ENCODE data around the gene KCNQ1. TPM values are rescaled to one million over a fixed set of nuclear protein-coding genes. Genes with fewer than 3 reads are reported as not detected.

KCNQ1 gene
- polyA plus RNA-seq, 4 donors = 18.4 to 54.4 (median 21.3) TPM

- DNase-seq (no peak), FAIRE-seq (no peak)
- Histone ChIP-seq H3K27ac (ENCODE audit: low read depth in 1 of 3, low read length in 2 of 3) (no peak overlapping the region), H3K9me3 (ENCODE audit: control insufficient read depth in 2 of 2, insufficient read depth in 1 of 2, low read depth in 1 of 2, low read length in 1 of 2) (peaks cover 0 to 8% of the 10 kb centered on the region in 2 donors), H3K4me1 (ENCODE audit: control insufficient read depth in 3 of 3, insufficient read depth in 2 of 3, low read depth in 1 of 3, low read length in 2 of 3) (peaks cover 0 to 10% (median 0%) of the 10 kb centered on the region in 3 donors), H3K36me3 (ENCODE audit: control insufficient read depth in 3 of 3, insufficient read depth in 2 of 3, low read depth in 1 of 3, low read length in 3 of 3) (peaks cover 0 to 10% (median 0%) of the 10 kb centered on the region in 3 donors), H3K27me3 (ENCODE audit: control insufficient read depth in 3 of 3, insufficient read depth in 3 of 3, low read length in 3 of 3) (no peaks in the 10 kb centered on the region), H3K4me3 (ENCODE audit: low read depth in 1 of 3, low read length in 3 of 3) (no peak overlapping the region)
- WGBS, 3 donors = 82 to 97% (median 93%) methylated on average over 12 of the region's 12 CpGs
These were observed 308.1 kb downstream of the KCNQ1 start for GRCh38 chr11:2752923-2753322.

- DNase-seq = no peak
- 77 to 85% (median 85%) methylated on average over 2 of the region's 2 CpGs for WGBS, 3 donors
- Histone ChIP-seq H3K4me3 (ENCODE audit: low read depth in 1 of 3, low read length in 3 of 3) (no peak overlapping the region), H3K4me1 (ENCODE audit: control insufficient read depth in 3 of 3, insufficient read depth in 2 of 3, low read depth in 1 of 3, low read length in 2 of 3) (no peaks in the 10 kb centered on the region), H3K9me3 (ENCODE audit: control insufficient read depth in 2 of 2, insufficient read depth in 1 of 2, low read depth in 1 of 2, low read length in 1 of 2) (peaks cover 0 to 11% of the 10 kb centered on the region in 2 donors), H3K27ac (ENCODE audit: low read depth in 1 of 3, low read length in 2 of 3) (no peak overlapping the region), H3K27me3 (ENCODE audit: control insufficient read depth in 3 of 3, insufficient read depth in 3 of 3, low read length in 3 of 3) (no peaks in the 10 kb centered on the region), H3K36me3 (ENCODE audit: control insufficient read depth in 3 of 3, insufficient read depth in 2 of 3, low read depth in 1 of 3, low read length in 3 of 3) (peaks cover 0 to 2% (median 0%) of the 10 kb centered on the region in 3 donors)
- no peak for FAIRE-seq
These were observed 309.2 kb downstream of the KCNQ1 start for GRCh38 chr11:2754008-2754407.

- H3K27ac ChIP-seq (ENCODE audit: low read depth in 1 of 3, low read length in 2 of 3) = no peak overlapping the region
- 80 to 89% (median 86%) methylated on average over 8 of the region's 8 CpGs for WGBS, 3 donors
- H3K4me1 ChIP-seq (ENCODE audit: control insufficient read depth in 3 of 3, insufficient read depth in 2 of 3, low read depth in 1 of 3, low read length in 2 of 3) = no peaks in the 10 kb centered on the region
- H3K9me3 ChIP-seq (ENCODE audit: control insufficient read depth in 2 of 2, insufficient read depth in 1 of 2, low read depth in 1 of 2, low read length in 1 of 2) = peaks cover 0 to 11% of the 10 kb centered on the region in 2 donors
- FAIRE-seq (no peak), DNase-seq (no peak)
- no peak overlapping the region for H3K4me3 ChIP-seq (ENCODE audit: low read depth in 1 of 3, low read length in 3 of 3)
- peaks cover 0 to 2% (median 0%) of the 10 kb centered on the region in 3 donors for H3K36me3 ChIP-seq (ENCODE audit: control insufficient read depth in 3 of 3, insufficient read depth in 2 of 3, low read depth in 1 of 3, low read length in 3 of 3)
- H3K27me3 ChIP-seq (ENCODE audit: control insufficient read depth in 3 of 3, insufficient read depth in 3 of 3, low read length in 3 of 3) = no peaks in the 10 kb centered on the region
These were observed 310.3 kb downstream of the KCNQ1 start for GRCh38 chr11:2755071-2755470.

GRCh38 chr11:2758751-2759150 lies 313.9 kb downstream of the KCNQ1 start:
- DNase-seq (no peak), FAIRE-seq (no peak)
- 91 to 93% (median 92%) methylated on average over 14 of the region's 14 CpGs for WGBS, 3 donors
- Histone ChIP-seq H3K4me1 (ENCODE audit: control insufficient read depth in 3 of 3, insufficient read depth in 2 of 3, low read depth in 1 of 3, low read length in 2 of 3) (no peaks in the 10 kb centered on the region), H3K4me3 (ENCODE audit: low read depth in 1 of 3, low read length in 3 of 3) (no peak overlapping the region), H3K27ac (ENCODE audit: low read depth in 1 of 3, low read length in 2 of 3) (no peak overlapping the region), H3K36me3 (ENCODE audit: control insufficient read depth in 3 of 3, insufficient read depth in 2 of 3, low read depth in 1 of 3, low read length in 3 of 3) (no peaks in the 10 kb centered on the region), H3K27me3 (ENCODE audit: control insufficient read depth in 3 of 3, insufficient read depth in 3 of 3, low read length in 3 of 3) (no peaks in the 10 kb centered on the region), H3K9me3 (ENCODE audit: control insufficient read depth in 2 of 2, insufficient read depth in 1 of 2, low read depth in 1 of 2, low read length in 1 of 2) (peaks cover 0 to 11% of the 10 kb centered on the region in 2 donors)

GRCh38 chr11:2759228-2760195 lies 314.7 kb downstream of the KCNQ1 start:
- H3K27me3 ChIP-seq (ENCODE audit: control insufficient read depth in 3 of 3, insufficient read depth in 3 of 3, low read length in 3 of 3) = no peaks in the 10 kb centered on the region
- no peaks in the 10 kb centered on the region for H3K4me1 ChIP-seq (ENCODE audit: control insufficient read depth in 3 of 3, insufficient read depth in 2 of 3, low read depth in 1 of 3, low read length in 2 of 3)
- FAIRE-seq (no peak), DNase-seq (no peak)
- no peaks in the 10 kb centered on the region for H3K36me3 ChIP-seq (ENCODE audit: control insufficient read depth in 3 of 3, insufficient read depth in 2 of 3, low read depth in 1 of 3, low read length in 3 of 3)
- H3K9me3 ChIP-seq (ENCODE audit: control insufficient read depth in 2 of 2, insufficient read depth in 1 of 2, low read depth in 1 of 2, low read length in 1 of 2) = peaks cover 0 to 11% of the 10 kb centered on the region in 2 donors
- no peak overlapping the region for H3K4me3 ChIP-seq (ENCODE audit: low read depth in 1 of 3, low read length in 3 of 3)
- 88 to 93% (median 89%) methylated on average over 17 of the region's 17 CpGs for WGBS, 3 donors
- H3K27ac ChIP-seq (ENCODE audit: low read depth in 1 of 3, low read length in 2 of 3) = no peak overlapping the region

GRCh38 chr11:2760196-2760871 lies 315.5 kb downstream of the KCNQ1 start:
- WGBS, 3 donors = 88 to 90% (median 88%) methylated on average over 19 to 20 of the region's 20 CpGs
- FAIRE-seq (no peak), DNase-seq (no peak)
- Histone ChIP-seq H3K9me3 (ENCODE audit: control insufficient read depth in 2 of 2, insufficient read depth in 1 of 2, low read depth in 1 of 2, low read length in 1 of 2) (peaks cover 0 to 11% of the 10 kb centered on the region in 2 donors), H3K4me3 (ENCODE audit: low read depth in 1 of 3, low read length in 3 of 3) (no peak overlapping the region), H3K36me3 (ENCODE audit: control insufficient read depth in 3 of 3, insufficient read depth in 2 of 3, low read depth in 1 of 3, low read length in 3 of 3) (no peaks in the 10 kb centered on the region), H3K27me3 (ENCODE audit: control insufficient read depth in 3 of 3, insufficient read depth in 3 of 3, low read length in 3 of 3) (no peaks in the 10 kb centered on the region), H3K27ac (ENCODE audit: low read depth in 1 of 3, low read length in 2 of 3) (no peak overlapping the region), H3K4me1 (ENCODE audit: control insufficient read depth in 3 of 3, insufficient read depth in 2 of 3, low read depth in 1 of 3, low read length in 2 of 3) (no peaks in the 10 kb centered on the region)

GRCh38 chr11:2761131-2762030 lies 316.6 kb downstream of the KCNQ1 start:
- WGBS, 3 donors = 87 to 91% (median 88%) methylated on average over 33 of the region's 33 CpGs
- no peak for DNase-seq
- H3K36me3 ChIP-seq (ENCODE audit: control insufficient read depth in 3 of 3, insufficient read depth in 2 of 3, low read depth in 1 of 3, low read length in 3 of 3) = peaks cover 0 to 3% (median 0%) of the 10 kb centered on the region in 3 donors

GRCh38 chr11:2762031-2762380 lies 317.2 kb downstream of the KCNQ1 start:
- Histone ChIP-seq H3K27me3 (ENCODE audit: control insufficient read depth in 3 of 3, insufficient read depth in 3 of 3, low read length in 3 of 3) (no peaks in the 10 kb centered on the region), H3K4me1 (ENCODE audit: control insufficient read depth in 3 of 3, insufficient read depth in 2 of 3, low read depth in 1 of 3, low read length in 2 of 3) (no peaks in the 10 kb centered on the region), H3K4me3 (ENCODE audit: low read depth in 1 of 3, low read length in 3 of 3) (no peak overlapping the region), H3K9me3 (ENCODE audit: control insufficient read depth in 2 of 2, insufficient read depth in 1 of 2, low read depth in 1 of 2, low read length in 1 of 2) (peaks cover 0 to 13% of the 10 kb centered on the region in 2 donors), H3K36me3 (ENCODE audit: control insufficient read depth in 3 of 3, insufficient read depth in 2 of 3, low read depth in 1 of 3, low read length in 3 of 3) (peaks cover 0 to 3% (median 0%) of the 10 kb centered on the region in 3 donors), H3K27ac (ENCODE audit: low read depth in 1 of 3, low read length in 2 of 3) (no peak overlapping the region)
- WGBS, 3 donors = 91 to 95% (median 91%) methylated on average over 10 of the region's 10 CpGs
- FAIRE-seq = no peak
- no peak for DNase-seq

More at GRCh38 chr11:2761131-2762030, 316.6 kb downstream of the KCNQ1 start:
- Histone ChIP-seq H3K27ac (ENCODE audit: low read depth in 1 of 3, low read length in 2 of 3) (no peak overlapping the region), H3K4me3 (ENCODE audit: low read depth in 1 of 3, low read length in 3 of 3) (no peak overlapping the region), H3K4me1 (ENCODE audit: control insufficient read depth in 3 of 3, insufficient read depth in 2 of 3, low read depth in 1 of 3, low read length in 2 of 3) (no peaks in the 10 kb centered on the region), H3K27me3 (ENCODE audit: control insufficient read depth in 3 of 3, insufficient read depth in 3 of 3, low read length in 3 of 3) (no peaks in the 10 kb centered on the region), H3K9me3 (ENCODE audit: control insufficient read depth in 2 of 2, insufficient read depth in 1 of 2, low read depth in 1 of 2, low read length in 1 of 2) (peaks cover 0 to 10% of the 10 kb centered on the region in 2 donors)
- FAIRE-seq = no peak

All from small intestine (tissue), 7 donors.